Kidney (tissue), 14 donors: ENCODE measurements around the gene FAR2. TPM values are rescaled to one million over a fixed set of nuclear protein-coding genes. Genes with fewer than 3 reads are reported as not detected.
"Not testable (repeated sequence)": the region's sequence is repeated elsewhere in the genome, so short reads cannot be mapped to it uniquely, and the experiment has no call there.

Experiments
- DNase-seq, 5 donors: peaks; one replicate each; pipeline ENCODE4 v3.0.0-alpha.2; 2013 to 2020
- FAIRE-seq: peaks from 2 replicates; lab custom pipeline; 2012; peaks lifted over from hg19 to GRCh38; lab: Jason Lieb, UNC
- H3K27ac ChIP-seq, 2 donors: one replicate each; pipeline ENCODE4 v1.7.0; 2013; ENCODE audit warnings: low read depth in 2 of 2, low read length in 2 of 2, inconsistent platforms in 1 of 2
- H3K27me3 ChIP-seq: one replicate; pipeline ENCODE4 v1.7.1; 2013; ENCODE audit warnings: low read length, inconsistent platforms; ENCODE audit not compliant: control insufficient read depth, insufficient read depth
- H3K36me3 ChIP-seq, 3 donors: one replicate each; pipeline versions ENCODE4 v1.7.0 to v1.7.1; 2013; ENCODE audit warnings: low read length in 3 of 3, control low read depth in 1 of 3, inconsistent platforms in 1 of 3; ENCODE audit not compliant: insufficient read depth in 3 of 3, control insufficient read depth in 2 of 3
- H3K4me1 ChIP-seq, 3 donors: one replicate each; pipeline versions ENCODE4 v1.7.0 to v1.7.1; 2013; ENCODE audit warnings: low read length in 3 of 3, inconsistent platforms in 1 of 3, low read depth in 1 of 3; ENCODE audit not compliant: control insufficient read depth in 2 of 3, insufficient read depth in 2 of 3
- H3K4me3 ChIP-seq, 3 donors: one replicate each; pipeline versions ENCODE4 v1.7.0 to v1.8.1; 2013; ENCODE audit warnings: low read length in 3 of 3, control low read depth in 1 of 3, inconsistent platforms in 1 of 3
- H3K9ac ChIP-seq, 3 donors: one replicate each; pipeline versions ENCODE4 v1.7.0 to v1.7.1; 2013; ENCODE audit warnings: low read length in 3 of 3, control low read depth in 1 of 3, inconsistent platforms in 1 of 3
- H3K9me3 ChIP-seq, 3 donors: one replicate each; pipeline versions ENCODE4 v1.7.0 to v1.7.1; 2013; ENCODE audit warnings: low read length in 3 of 3, control low read depth in 1 of 3, inconsistent platforms in 1 of 3; ENCODE audit not compliant: control insufficient read depth in 2 of 3, insufficient read depth in 1 of 3
- intact Hi-C: fragments of 100-400 bp; cut with DNase I; formaldehyde crosslinking; loops from one replicate; pipeline ENCODE4 v1.11.1; 2022
- polyA plus RNA-seq: library from polyadenylated mRNA; stranded (reverse); fragments of 350-450 nt; fragmentation: Illumina TruSeq; extraction: RNeasy Lipid Tissue Mini Kit (QIAGEN cat#74804); gene quantifications from one replicate; pipeline ENCODE4 v1.2.3, GENCODE V29; 2014; ENCODE audit warnings: low read depth, low replicate concordance; ENCODE audit not compliant: insufficient read depth
- total RNA-seq: library from RNA; stranded (reverse); fragmentation: NEBNext Ultra II Directional; extraction: Animal tissue kit (Norgen Biotek cat#: 25700); gene quantifications from one replicate; pipeline ENCODE4 v1.2.1, GENCODE V29; 2021
- TF ChIP-seq, protein P1 (sequence below): IDR thresholded peaks from 3 replicates; pipeline ENCODE4 v1.5.1; 2012; ENCODE audit warnings: mild to moderate bottlenecking, moderate library complexity, borderline replicate concordance; ENCODE audit not compliant: insufficient read depth; ENCODE audit errors: extremely low read depth
- donor health status: control.
- donor health status: control.
- donor health status: control.
- donor health status: control.
- donor health status: control.
- donor health status: DM: yes; HTN: yes; CAD: no.
- donor health status: Normal renal cell carcinoma (clear cell type).

The FAR2 gene
- total and polyA plus RNA-seq, 2 donors from 2014 or later, result 3.1 to 11.5 TPM

DNA sequence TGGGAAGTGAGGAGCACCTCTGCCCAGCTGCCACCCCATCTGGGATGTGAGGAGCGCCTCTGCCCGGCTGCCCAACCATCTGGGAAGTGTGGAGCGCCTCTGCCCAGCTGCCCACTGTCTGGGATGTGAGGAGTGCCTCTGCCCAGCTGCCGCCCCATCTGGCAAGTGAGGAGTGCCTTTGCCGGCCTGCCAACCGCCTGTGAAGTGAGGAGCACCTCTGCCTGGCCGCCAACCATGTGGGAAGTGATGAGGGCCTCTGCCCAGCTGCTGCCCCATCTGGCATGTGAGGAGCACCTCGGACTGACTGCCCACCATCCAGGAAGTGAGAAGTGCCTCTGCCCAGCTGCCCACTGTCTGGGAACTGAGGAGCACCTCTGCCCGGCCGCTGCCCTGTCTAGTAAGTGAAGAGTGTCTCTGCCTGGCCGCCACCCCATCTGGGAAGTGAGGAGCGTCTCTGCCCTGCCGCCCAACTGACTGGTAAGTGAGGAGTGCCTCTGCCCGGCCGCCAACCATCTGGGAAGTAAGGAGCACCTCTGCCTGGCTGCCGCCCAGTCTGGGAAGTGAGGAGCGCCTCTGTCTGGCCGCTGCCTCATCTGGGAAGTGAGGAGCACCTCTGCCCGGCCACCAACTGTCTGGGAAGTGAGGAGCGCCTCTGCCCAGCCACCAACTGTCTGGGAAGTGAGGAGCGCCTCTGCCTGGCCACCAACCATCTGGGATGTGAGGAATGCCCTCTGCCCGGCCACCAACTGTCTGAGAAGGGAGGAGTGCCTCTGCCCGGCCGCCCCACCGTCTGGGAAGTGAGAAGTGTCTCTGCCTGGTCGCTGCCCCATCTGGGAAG lies 22.6 kb downstream of the FAR2 start:
- intact Hi-C loops, result no loop called here

DNA sequence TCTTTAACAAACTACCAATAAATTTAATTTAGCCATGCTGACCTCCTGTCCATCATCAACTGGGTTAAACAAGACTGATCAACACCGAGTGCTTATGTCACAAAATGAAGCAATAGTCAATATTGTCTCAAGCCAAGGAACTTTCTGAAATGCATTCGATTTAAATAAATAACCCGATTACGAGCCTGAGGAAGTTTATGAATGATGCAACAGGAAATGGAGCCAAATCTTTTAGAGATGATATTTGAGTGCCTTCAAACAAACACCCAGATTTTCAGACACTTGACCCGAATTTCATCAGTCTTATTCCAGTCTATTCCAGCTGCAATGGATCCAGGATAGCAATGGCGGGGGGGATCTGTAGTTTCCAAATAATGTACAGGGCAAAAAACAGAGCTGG lies 27.9 kb downstream of the FAR2 start:
- H3K4me3 ChIP-seq, result no peak overlapping the region
- TF ChIP-seq, protein P1, sequence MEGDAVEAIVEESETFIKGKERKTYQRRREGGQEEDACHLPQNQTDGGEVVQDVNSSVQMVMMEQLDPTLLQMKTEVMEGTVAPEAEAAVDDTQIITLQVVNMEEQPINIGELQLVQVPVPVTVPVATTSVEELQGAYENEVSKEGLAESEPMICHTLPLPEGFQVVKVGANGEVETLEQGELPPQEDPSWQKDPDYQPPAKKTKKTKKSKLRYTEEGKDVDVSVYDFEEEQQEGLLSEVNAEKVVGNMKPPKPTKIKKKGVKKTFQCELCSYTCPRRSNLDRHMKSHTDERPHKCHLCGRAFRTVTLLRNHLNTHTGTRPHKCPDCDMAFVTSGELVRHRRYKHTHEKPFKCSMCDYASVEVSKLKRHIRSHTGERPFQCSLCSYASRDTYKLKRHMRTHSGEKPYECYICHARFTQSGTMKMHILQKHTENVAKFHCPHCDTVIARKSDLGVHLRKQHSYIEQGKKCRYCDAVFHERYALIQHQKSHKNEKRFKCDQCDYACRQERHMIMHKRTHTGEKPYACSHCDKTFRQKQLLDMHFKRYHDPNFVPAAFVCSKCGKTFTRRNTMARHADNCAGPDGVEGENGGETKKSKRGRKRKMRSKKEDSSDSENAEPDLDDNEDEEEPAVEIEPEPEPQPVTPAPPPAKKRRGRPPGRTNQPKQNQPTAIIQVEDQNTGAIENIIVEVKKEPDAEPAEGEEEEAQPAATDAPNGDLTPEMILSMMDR, result no peak
- H3K9ac ChIP-seq, result no peak overlapping the region
- FAIRE-seq, result no peak
- no peaks in the 10 kb centered on the region for H3K27me3 ChIP-seq
- no peaks in the 10 kb centered on the region for H3K36me3 ChIP-seq
- DNase-seq, result no peak
- no peaks in the 10 kb centered on the region for H3K4me1 ChIP-seq
- H3K27ac ChIP-seq, result no peak overlapping the region
- intact Hi-C loops, result no loop called here
- H3K9me3 ChIP-seq, result no peaks in the 10 kb centered on the region

More for the DNA sequence above, 22.6 kb downstream of the FAR2 start:
- H3K27ac ChIP-seq, result no peak overlapping the region
- no peaks in the 10 kb centered on the region for H3K4me1 ChIP-seq
- TF ChIP-seq, protein P1, result no peak
- H3K27me3 ChIP-seq, result no peaks in the 10 kb centered on the region
- H3K9ac ChIP-seq, result no peak overlapping the region
- FAIRE-seq (no peak), DNase-seq (no peak)
- H3K4me3 ChIP-seq, result no peak overlapping the region
- no peaks in the 10 kb centered on the region for H3K36me3 ChIP-seq
- no peaks in the 10 kb centered on the region for H3K9me3 ChIP-seq

DNA sequence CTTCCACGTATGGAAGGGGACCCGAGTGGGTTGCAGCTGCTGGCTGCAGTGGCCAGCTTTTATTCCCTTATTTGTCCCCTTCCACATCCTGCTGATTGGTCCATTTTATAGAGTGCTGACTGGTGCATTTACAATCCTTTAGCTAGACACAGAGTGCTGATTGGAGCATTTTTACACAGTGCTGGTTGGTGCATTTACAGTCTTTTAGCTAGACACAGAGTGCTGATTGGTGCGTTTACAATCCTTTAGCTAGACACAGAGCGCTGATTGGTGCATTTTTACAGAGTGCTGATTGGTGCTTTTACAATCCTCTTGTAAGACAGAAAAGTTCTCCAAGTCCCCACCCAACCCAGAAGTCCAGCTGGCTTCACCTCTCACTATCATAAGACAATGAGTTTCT lies 33.2 kb downstream of the FAR2 start:
- FAIRE-seq, DNase-seq, H3K9ac ChIP-seq, H3K27ac ChIP-seq, H3K4me1 ChIP-seq, H3K4me3 ChIP-seq, H3K9me3 ChIP-seq, intact Hi-C loops, H3K36me3 ChIP-seq, H3K27me3 ChIP-seq: not testable (repeated sequence)

DNA sequence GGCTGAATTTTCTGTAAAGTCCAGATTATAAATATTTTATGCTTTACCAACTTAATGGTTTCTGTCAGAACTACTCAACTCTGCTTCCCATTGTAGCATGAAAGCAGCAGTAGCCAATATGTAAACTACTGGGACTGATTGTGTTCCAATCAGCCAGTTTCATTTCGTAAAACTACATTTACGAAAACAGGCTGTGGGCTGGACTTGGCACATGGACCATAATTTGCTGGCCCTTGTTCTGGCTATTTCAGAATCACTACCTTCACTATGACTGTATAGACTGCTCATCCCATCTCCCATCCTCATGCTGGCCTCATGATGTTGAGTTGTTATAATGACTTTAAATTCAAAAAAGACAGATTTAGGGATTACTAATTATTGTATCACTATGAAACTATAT lies 38.7 kb downstream of the FAR2 start:
- DNase-seq, result no peak
- intact Hi-C loops, result no loop called here
- H3K9me3 ChIP-seq, result no peaks in the 10 kb centered on the region
- no peak for FAIRE-seq
- H3K9ac ChIP-seq, result no peak overlapping the region
- no peaks in the 10 kb centered on the region for H3K27me3 ChIP-seq
- H3K36me3 ChIP-seq, result no peaks in the 10 kb centered on the region
- no peaks in the 10 kb centered on the region for H3K4me1 ChIP-seq
- no peak overlapping the region for H3K4me3 ChIP-seq
- TF ChIP-seq, protein P1, result no peak
- H3K27ac ChIP-seq, result no peak overlapping the region
